B cell (primary cell): ENCODE results near the gene HSPA12A. TPM values are rescaled to one million over a fixed set of nuclear protein-coding genes. Genes with fewer than 3 reads are reported as not detected.

Experiments used
- ATAC-seq: fragments of 200-7000 bp; cut with Tn5 transposase; one replicate; pipeline ENCODE4 v1.10.0; 2021; ENCODE audit warnings: low read depth, mild to moderate bottlenecking, moderate number of reproducible peaks, moderate library complexity
- CTCF ChIA-PET: fragments of 350-600 bp; sonication (Branson Sonifier 250); formaldehyde crosslinking; loops from one replicate; lab custom pipeline; 2021; ENCODE audit warnings: antibody characterized with exemption, inconsistent platforms; lab: Charles Lee
- POLR2A ChIA-PET: fragments of 350-600 bp; sonication (Branson Sonifier 250); formaldehyde crosslinking; loops from one replicate; lab custom pipeline; 2021; ENCODE audit warnings: antibody characterized with exemption; lab: Charles Lee
- DNase-seq: peaks from one replicate; pipeline ENCODE4 v3.0.0; 2013
- H2AFZ ChIP-seq: 2 replicates; pipeline ENCODE4 v1.6.1; 2012; ENCODE audit warnings: mild to moderate bottlenecking, low read depth, low read length; ENCODE audit not compliant: insufficient read depth, poor library complexity, severe bottlenecking
- H3K27ac ChIP-seq, 2 donors: 1 replicate in 1 of 2; 2 replicates in 1 of 2; pipeline ENCODE4 v1.5.1; 2012 to 2013; ENCODE audit warnings: low read length in 2 of 2, mild to moderate bottlenecking in 2 of 2, moderate library complexity in 1 of 2
- H3K27me3 ChIP-seq, 4 experiments: fragments of 200-600 bp in 1 of 4; sonication (generic) in 1 of 4; replicated peaks in 1 of 4; 1 replicate in 2 of 4; 2 replicates in 2 of 4; pipeline versions ENCODE4 v1.6.1 to v1.7.0; 2013 to 2016; ENCODE audit warnings: low read length in 3 of 4, mild to moderate bottlenecking in 2 of 4, mixed read lengths in 1 of 4, moderate library complexity in 1 of 4; ENCODE audit not compliant: insufficient read depth in 4 of 4, control insufficient read depth in 3 of 4; ENCODE audit errors: control extremely low read depth in 1 of 4
- H3K36me3 ChIP-seq, 2 experiments: replicated peaks in 1 of 2; 1 replicate in 1 of 2; 2 replicates in 1 of 2; pipeline versions ENCODE4 v1.6.1 to v1.7.1; 2013; ENCODE audit warnings: low read length in 1 of 2; ENCODE audit not compliant: insufficient read depth in 2 of 2, control insufficient read depth in 1 of 2; ENCODE audit errors: control extremely low read depth in 1 of 2, extremely low read depth in 1 of 2
- H3K4me1 ChIP-seq, 2 donors: fragments of 200-600 bp in 1 of 2; sonication (generic) in 1 of 2; 1 replicate in 1 of 2; 2 replicates in 1 of 2; pipeline versions ENCODE4 v1.5.1 to v1.6.1; 2013 to 2017; ENCODE audit warnings: low read length in 2 of 2; ENCODE audit not compliant: control insufficient read depth in 2 of 2, insufficient read depth in 2 of 2
- H3K4me2 ChIP-seq: replicated peaks from 2 replicates; pipeline ENCODE3; 2012; ENCODE audit warnings: mild to moderate bottlenecking, low read depth, low read length; ENCODE audit not compliant: poor library complexity, severe bottlenecking
- H3K4me3 ChIP-seq, 5 experiments: fragments of 200-600 bp in 1 of 5; sonication (generic) in 1 of 5; 1 replicate in 3 of 5; 2 replicates in 2 of 5; pipeline versions ENCODE4 v1.5.1 to v1.7.0; 2011 to 2016; ENCODE audit warnings: low read length in 4 of 5, mild to moderate bottlenecking in 4 of 5, low read depth in 2 of 5, control low read depth in 1 of 5, moderate library complexity in 1 of 5; ENCODE audit not compliant: insufficient read depth in 1 of 5; ENCODE audit errors: control extremely low read depth in 1 of 5, extremely low read depth in 1 of 5
- H3K79me2 ChIP-seq: fragments of 200-600 bp; sonication (generic); one replicate; pipeline ENCODE4 v1.6.0; 2016; ENCODE audit warnings: low read length; ENCODE audit not compliant: control insufficient read depth, insufficient read depth
- H3K9ac ChIP-seq: fragments of 200-600 bp; sonication (generic); 2 replicates; pipeline ENCODE4 v1.6.1; 2017; ENCODE audit warnings: mild to moderate bottlenecking, low read length, moderate library complexity
- H3K9me3 ChIP-seq, 3 donors: one replicate each; pipeline versions ENCODE4 v1.6.1 to v1.7.1; 2013; ENCODE audit warnings: low read length in 2 of 3; ENCODE audit not compliant: control insufficient read depth in 2 of 3, insufficient read depth in 1 of 3; ENCODE audit errors: control extremely low read depth in 1 of 3
- H4K20me1 ChIP-seq: 2 replicates; pipeline ENCODE4 v1.6.0; 2012; ENCODE audit warnings: mild to moderate bottlenecking, low read length; ENCODE audit not compliant: insufficient read depth, control insufficient read depth, poor library complexity, severe bottlenecking
- H3K27ac Mint-ChIP-seq: one replicate; pipeline ENCODE4 v1.8.0; 2021; ENCODE audit warnings: mixed read lengths
- H3K27me3 Mint-ChIP-seq: one replicate; pipeline ENCODE4 v1.8.0; 2021; ENCODE audit warnings: mixed read lengths
- H3K4me1 Mint-ChIP-seq: one replicate; pipeline ENCODE4 v1.8.0; 2021; ENCODE audit warnings: mixed read lengths
- H3K4me3 Mint-ChIP-seq: one replicate; pipeline ENCODE4 v1.8.0; 2021; ENCODE audit warnings: mixed read lengths
- H3K9me3 Mint-ChIP-seq: one replicate; pipeline ENCODE4 v1.8.0; 2022; ENCODE audit warnings: mixed read lengths; ENCODE audit not compliant: insufficient read depth
- CTCF ChIP-seq: fragments of 200-600 bp; IDR thresholded peaks from one replicate; pipeline ENCODE4 v1.8.0; 2022; ENCODE audit warnings: antibody characterized with exemption, mild to moderate bottlenecking
- EZH2 ChIP-seq: IDR thresholded peaks from 2 replicates; pipeline ENCODE4 v1.6.1; 2012; ENCODE audit warnings: borderline replicate concordance, low read depth, mild to moderate bottlenecking, moderate library complexity, low read length; ENCODE audit not compliant: insufficient read depth, poor library complexity, severe bottlenecking
- WGBS: methylation state at CpG from one replicate; pipeline ENCODE4 v1.1.5; 2013; ENCODE audit warnings: missing lambda C conversion rate; ENCODE audit not compliant: insufficient coverage; 5-methylcytosine and 5-hydroxymethylcytosine counted together
- intact Hi-C: fragments of 100-400 bp; cut with micrococcal nuclease; formaldehyde crosslinking; loops from one replicate; pipeline ENCODE4 v1.10.0; 2022
- polyA plus RNA-seq: library from polyadenylated mRNA; depleted of rRNA; stranded (reverse); fragments of >200 nt; gene quantifications from 2 replicates; pipeline ENCODE4 v1.2.3, GENCODE V29; 2012
- total RNA-seq, 2 donors: library from RNA; stranded (reverse); fragments of 120-200 nt in 1 of 2; gene quantifications; 1 replicate in 1 of 2; 2 replicates in 1 of 2; pipeline versions ENCODE4 v1.2.3 to v1.2.4, GENCODE V29; 2013 to 2022

Gene HSPA12A
- total and polyA plus RNA-seq, 2 donors (not counting 1 experiment from before 2014, with no cell fraction given): 2.1 to 17.7 TPM

GRCh38 chr10:116631871-116632295 lies 110.5 kb downstream of the HSPA12A start:
- H3K4me1 Mint-ChIP-seq: no peaks in the 10 kb centered on the region
- 81% methylated on average over 5 of the region's 6 CpGs for WGBS
- ATAC-seq (no peak), DNase-seq (no peak)
- TF ChIP-seq EZH2 (no peak), CTCF (no peak)
- no peak overlapping the region for H3K4me2 ChIP-seq
- H3K9me3 ChIP-seq: peaks cover 0 to 6% (median 0%) of the 10 kb centered on the region in 3 donors
- no peaks in the 10 kb centered on the region for H3K4me1 ChIP-seq
- intact Hi-C loops: no loop called here
- POLR2A ChIA-PET: no interaction called here
- H2AFZ ChIP-seq: no peak overlapping the region
- no peaks in the 10 kb centered on the region for H3K79me2 ChIP-seq
- no peak overlapping the region for H3K27ac Mint-ChIP-seq
- no peak overlapping the region for H3K4me3 ChIP-seq
- H4K20me1 ChIP-seq: no peaks in the 10 kb centered on the region
- peaks cover 6% of the 10 kb centered on the region for H3K27me3 Mint-ChIP-seq
- peaks cover 0 to 2% (median 0%) of the 10 kb centered on the region in 4 experiments for H3K27me3 ChIP-seq
- no peak overlapping the region for H3K9ac ChIP-seq
- no peaks in the 10 kb centered on the region for H3K9me3 Mint-ChIP-seq
- no peak overlapping the region for H3K27ac ChIP-seq
- H3K36me3 ChIP-seq: no peaks in the 10 kb centered on the region
- CTCF ChIA-PET: no interaction called here
- no peak overlapping the region for H3K4me3 Mint-ChIP-seq

GRCh38 chr10:116630020-116630419 lies 112.3 kb downstream of the HSPA12A start:
- Mint-ChIP-seq H3K27me3 (peaks cover 19% of the 10 kb centered on the region), H3K9me3 (no peaks in the 10 kb centered on the region), H3K4me3 (no peak overlapping the region), H3K27ac (no peak overlapping the region), H3K4me1 (no peaks in the 10 kb centered on the region)
- H4K20me1 ChIP-seq: no peaks in the 10 kb centered on the region
- intact Hi-C loops: no loop called here
- H3K36me3 ChIP-seq: no peaks in the 10 kb centered on the region
- ChIA-PET POLR2A (no interaction called here), CTCF (no interaction called here)
- ATAC-seq (no peak), DNase-seq (no peak)
- H3K4me1 ChIP-seq: no peaks in the 10 kb centered on the region
- H3K27ac ChIP-seq: no peak overlapping the region
- no peaks in the 10 kb centered on the region for H3K79me2 ChIP-seq
- peaks cover 0 to 4% (median under 1%) of the 10 kb centered on the region in 4 experiments for H3K27me3 ChIP-seq
- no peak for TF ChIP-seq CTCF
- no peak for TF ChIP-seq EZH2
- WGBS: 60% methylated on average over 1 of the region's 2 CpGs
- H3K9ac ChIP-seq: no peak overlapping the region
- no peak overlapping the region for H3K4me3 ChIP-seq
- H3K4me2 ChIP-seq: no peak overlapping the region
- peaks cover 0 to 6% (median 0%) of the 10 kb centered on the region in 3 donors for H3K9me3 ChIP-seq
- no peak overlapping the region for H2AFZ ChIP-seq
